GM08714 (cell line): ENCODE measurements around the gene SEZ6L.

Experiments used
- H3K4me3 ChIP-seq: fragments of 200-500 bp; sonication (Bioruptor generic); 2 replicates; pipeline ENCODE4 v1.5.1; 2014; ENCODE audit warnings: mild to moderate bottlenecking, low read length, inconsistent platforms
- ZNF274 ChIP-seq: IDR thresholded peaks from 2 replicates; pipeline ENCODE4 v1.6.1; 2012; ENCODE audit warnings: mild to moderate bottlenecking, low read depth, low read length

The SEZ6L gene

GRCh38 chr22:26321469-26321913, 152.2 kb downstream of the SEZ6L start:
- H3K4me3 ChIP-seq: no peak overlapping the region
- no peak for TF ChIP-seq ZNF274

GRCh38 chr22:26322179-26322905, 153.1 kb downstream of the SEZ6L start:
- no peak overlapping the region for H3K4me3 ChIP-seq
- no peak for TF ChIP-seq ZNF274

GRCh38 chr22:26323013-26323412, 153.8 kb downstream of the SEZ6L start:
- TF ChIP-seq ZNF274: no peak
- H3K4me3 ChIP-seq: no peak overlapping the region

GRCh38 chr22:26324150-26324549, 154.9 kb downstream of the SEZ6L start:
- TF ChIP-seq ZNF274: no peak

GRCh38 chr22:26325641-26326040, 156.4 kb downstream of the SEZ6L start:
- H3K4me3 ChIP-seq: no peak overlapping the region
- TF ChIP-seq ZNF274: no peak

More at GRCh38 chr22:26324150-26324549, 154.9 kb downstream of the SEZ6L start:
- H3K4me3 ChIP-seq: no peak overlapping the region

GRCh38 chr22:26326803-26327202, 157.5 kb downstream of the SEZ6L start:
- TF ChIP-seq ZNF274: no peak
- H3K4me3 ChIP-seq: no peak overlapping the region

- no peak overlapping the region for H3K4me3 ChIP-seq
- no peak for TF ChIP-seq ZNF274
Measured at GRCh38 chr22:26327306-26327705, 158.0 kb downstream of the SEZ6L start.

- no peak for TF ChIP-seq ZNF274
- no peak overlapping the region for H3K4me3 ChIP-seq
Measured at GRCh38 chr22:26328221-26328620, 159.0 kb downstream of the SEZ6L start.

- H3K4me3 ChIP-seq: no peak overlapping the region
- TF ChIP-seq ZNF274: no peak
Measured at GRCh38 chr22:26330971-26331625, 161.8 kb downstream of the SEZ6L start.

- no peak for TF ChIP-seq ZNF274
- H3K4me3 ChIP-seq: no peak overlapping the region
Measured at GRCh38 chr22:26333088-26333800, 164.0 kb downstream of the SEZ6L start.

GRCh38 chr22:26334232-26334631, 165.0 kb downstream of the SEZ6L start:
- no peak for TF ChIP-seq ZNF274

GRCh38 chr22:26336773-26337172, 167.5 kb downstream of the SEZ6L start:
- no peak for TF ChIP-seq ZNF274
- H3K4me3 ChIP-seq: no peak overlapping the region

More at GRCh38 chr22:26334232-26334631, 165.0 kb downstream of the SEZ6L start:
- no peak overlapping the region for H3K4me3 ChIP-seq

GRCh38 chr22:26339755-26340154, 170.5 kb downstream of the SEZ6L start:
- no peak overlapping the region for H3K4me3 ChIP-seq
- TF ChIP-seq ZNF274: no peak

GRCh38 chr22:26342745-26343410, 173.6 kb downstream of the SEZ6L start:
- H3K4me3 ChIP-seq: no peak overlapping the region
- TF ChIP-seq ZNF274: no peak

- H3K4me3 ChIP-seq: no peak overlapping the region
- no peak for TF ChIP-seq ZNF274
Measured at GRCh38 chr22:26345496-26345895, 176.2 kb downstream of the SEZ6L start.
